Tibial artery (tissue), 4 donors: ENCODE measurements around the gene RPL11.
A peak's percentile ranks its signal among the peaks of the same experiment; 100 is the strongest.

Source experiments
- DNase-seq, 2 donors: peaks; one replicate each; pipeline ENCODE4 v3.0.0-alpha.2; 2019
- H3K27ac ChIP-seq, 2 donors: fragments of 200-600 bp; sonication (generic) in 1 of 2; 1 replicate in 1 of 2; 2 replicates in 1 of 2; pipeline ENCODE4 v1.5.1; 2018 to 2019; ENCODE audit warnings: mild to moderate bottlenecking in 1 of 2
- H3K27me3 ChIP-seq, 2 donors: fragments of 200-600 bp; sonication (generic) in 1 of 2; one replicate each; pipeline versions ENCODE4 v1.5.1 to v1.6.0; 2016 to 2019
- H3K36me3 ChIP-seq, 3 donors: fragments of 200-600 bp; sonication (generic) in 2 of 3; one replicate each; pipeline ENCODE4 v1.5.1; 2016 to 2019; ENCODE audit warnings: mild to moderate bottlenecking in 2 of 3
- H3K4me1 ChIP-seq, 4 donors: fragments of 200-600 bp; sonication (generic) in 2 of 4; 1 replicate in 3 of 4; 2 replicates in 1 of 4; pipeline ENCODE4 v1.5.1; 2016 to 2019
- H3K4me3 ChIP-seq, 2 donors: fragments of 200-600 bp; sonication (generic) in 1 of 2; 1 replicate in 1 of 2; 2 replicates in 1 of 2; pipeline ENCODE4 v1.5.1; 2018 to 2019; ENCODE audit warnings: mild to moderate bottlenecking in 2 of 2
- H3K9me3 ChIP-seq, 3 donors: fragments of 200-600 bp; sonication (generic) in 1 of 3; one replicate each; pipeline ENCODE4 v1.5.1; 2016 to 2019
- intact Hi-C: fragments of 100-400 bp; cut with DNase I; formaldehyde crosslinking; loops from one replicate; pipeline ENCODE4 v1.15.0; 2023; ENCODE audit warnings: low total_unique reads
- TF ChIP-seq, protein P1 (sequence below), 2 experiments: fragments of 200-600 bp in 1 of 2; fragments of 450-650 bp in 1 of 2; IDR thresholded peaks; one replicate each; pipeline ENCODE4 v1.5.1; 2017 to 2019; ENCODE audit warnings: antibody characterized with exemption in 2 of 2, mild to moderate bottlenecking in 1 of 2, moderate library complexity in 1 of 2

Gene RPL11

DNA sequence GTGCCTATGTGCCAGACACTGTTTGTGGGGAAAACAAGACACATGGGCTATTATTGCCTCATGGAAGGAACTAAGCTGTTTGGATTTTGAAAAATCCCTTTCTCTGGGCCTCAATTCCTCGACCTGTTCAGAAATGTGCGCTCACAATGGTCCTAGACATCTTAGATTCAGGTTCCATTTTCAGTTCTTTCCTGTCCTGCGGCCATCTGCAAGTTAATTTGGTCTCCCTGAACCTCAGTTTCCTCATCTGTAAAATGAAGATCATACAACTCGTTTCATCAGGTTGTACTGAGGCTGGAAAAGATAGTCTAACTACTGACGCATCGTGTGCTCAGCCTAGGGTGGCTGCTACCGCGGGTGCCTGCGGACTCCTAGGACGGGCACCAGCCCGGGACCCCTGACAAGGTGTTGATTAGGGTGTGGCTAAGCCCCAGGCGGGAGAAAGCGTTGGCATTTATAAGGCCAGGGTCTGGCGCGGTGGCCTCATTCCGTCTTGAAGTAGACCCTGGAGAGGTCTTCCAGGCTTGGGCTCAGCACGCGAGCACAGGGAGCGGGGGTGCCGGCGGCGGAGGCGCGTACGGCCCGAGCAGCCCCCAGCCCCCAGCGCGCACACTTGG, 51.2 kb downstream of the RPL11 start:
- Histone ChIP-seq H3K36me3 (no peaks in the 10 kb centered on the region), H3K4me3 (peak overlapping the region; percentile 94 to 98), H3K27me3 (no peaks in the 10 kb centered on the region), H3K27ac (peak overlapping the region; percentile 95), H3K9me3 (no peaks in the 10 kb centered on the region), H3K4me1 (peaks cover 0 to 41% (median 20%) of the 10 kb centered on the region in 4 donors)
- peak; percentile 27 to 65 for DNase-seq
- TF ChIP-seq, protein P1, sequence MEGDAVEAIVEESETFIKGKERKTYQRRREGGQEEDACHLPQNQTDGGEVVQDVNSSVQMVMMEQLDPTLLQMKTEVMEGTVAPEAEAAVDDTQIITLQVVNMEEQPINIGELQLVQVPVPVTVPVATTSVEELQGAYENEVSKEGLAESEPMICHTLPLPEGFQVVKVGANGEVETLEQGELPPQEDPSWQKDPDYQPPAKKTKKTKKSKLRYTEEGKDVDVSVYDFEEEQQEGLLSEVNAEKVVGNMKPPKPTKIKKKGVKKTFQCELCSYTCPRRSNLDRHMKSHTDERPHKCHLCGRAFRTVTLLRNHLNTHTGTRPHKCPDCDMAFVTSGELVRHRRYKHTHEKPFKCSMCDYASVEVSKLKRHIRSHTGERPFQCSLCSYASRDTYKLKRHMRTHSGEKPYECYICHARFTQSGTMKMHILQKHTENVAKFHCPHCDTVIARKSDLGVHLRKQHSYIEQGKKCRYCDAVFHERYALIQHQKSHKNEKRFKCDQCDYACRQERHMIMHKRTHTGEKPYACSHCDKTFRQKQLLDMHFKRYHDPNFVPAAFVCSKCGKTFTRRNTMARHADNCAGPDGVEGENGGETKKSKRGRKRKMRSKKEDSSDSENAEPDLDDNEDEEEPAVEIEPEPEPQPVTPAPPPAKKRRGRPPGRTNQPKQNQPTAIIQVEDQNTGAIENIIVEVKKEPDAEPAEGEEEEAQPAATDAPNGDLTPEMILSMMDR (IDR thresholded peaks at IDR 0.05), result no peak
- intact Hi-C loops, result no loop called here

DNA sequence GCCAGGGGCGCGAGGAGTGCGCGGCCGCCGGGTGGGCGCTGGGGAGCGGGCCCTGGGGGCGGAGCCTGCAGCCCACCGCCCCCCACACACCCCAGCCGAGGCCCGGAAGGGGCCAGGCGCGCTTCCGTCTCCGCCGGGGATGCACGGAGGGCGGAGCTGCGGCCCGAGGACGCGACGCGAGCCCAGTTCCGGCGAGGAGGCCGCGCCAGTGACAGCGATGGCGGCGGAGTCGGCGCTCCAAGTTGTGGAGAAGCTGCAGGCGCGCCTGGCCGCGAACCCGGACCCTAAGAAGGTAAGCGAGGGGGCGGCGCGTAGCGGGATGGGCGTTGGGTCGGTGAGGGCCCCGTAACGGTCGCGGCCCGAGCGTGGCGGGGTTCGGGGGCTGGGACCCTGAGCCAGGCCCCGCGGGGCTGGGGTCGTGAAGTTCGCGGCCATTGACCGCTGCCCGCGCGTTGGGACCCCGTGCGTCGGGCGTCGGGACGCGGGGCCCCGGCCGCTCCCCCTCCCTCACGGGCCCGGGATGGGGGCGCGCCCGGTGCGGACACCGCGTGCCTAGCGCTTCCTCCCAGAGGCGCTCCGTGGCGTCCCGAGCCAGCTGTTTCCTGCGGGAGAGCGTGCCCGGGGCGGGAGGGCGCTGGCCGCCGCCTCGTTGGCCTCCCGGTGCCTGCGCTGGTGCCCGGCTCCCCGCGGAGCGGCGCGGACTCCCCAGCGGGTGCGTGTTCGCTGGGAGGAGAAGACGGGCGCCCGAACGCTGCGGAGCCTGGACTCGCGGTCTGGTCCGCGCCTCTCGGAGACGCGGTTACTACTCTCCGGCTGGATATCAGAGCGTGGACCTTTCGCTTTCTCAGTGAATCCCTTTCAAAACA, 51.9 kb downstream of the RPL11 start, which contains the start of gene ELOA:
ELOA (plus strand) TSS at position 185 of the 866 bp plus-strand sequence; CDS start at position 218, 33 bp downstream.
- Histone ChIP-seq H3K9me3 (no peaks in the 10 kb centered on the region), H3K4me3 (peak within 1 kb of the TSS; percentile 94 to 98), H3K36me3 (no peaks in the 10 kb centered on the region), H3K27ac (peak within 1 kb of the TSS; percentile 95), H3K4me1 (peaks cover 0 to 41% (median 21%) of the 10 kb centered on the region in 4 donors), H3K27me3 (no peaks in the 10 kb centered on the region)
- DNase-seq, result peak; percentile 60 to 85
- intact Hi-C loops, result no loop called here
- TF ChIP-seq, protein P1 (IDR thresholded peaks at IDR 0.05), result no peak

DNA sequence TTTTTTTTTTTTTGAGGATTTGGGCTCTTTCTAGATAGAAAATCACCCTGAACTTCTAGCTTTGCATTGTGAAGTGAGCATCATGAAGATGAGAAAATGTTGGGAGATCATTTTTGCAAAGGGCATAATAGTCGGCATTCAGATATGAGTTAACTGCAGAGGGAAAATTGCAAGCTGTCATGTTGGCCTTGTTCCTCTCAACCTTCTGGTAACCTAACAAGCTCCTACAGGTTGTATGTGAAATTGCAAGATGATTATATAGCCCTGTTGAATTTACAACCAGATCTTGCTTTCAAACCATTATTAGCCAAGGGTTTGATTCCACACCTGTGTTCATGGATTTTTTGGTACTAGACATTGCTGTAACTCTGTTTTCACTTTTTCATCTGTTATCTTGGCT, 53.9 kb downstream of the RPL11 start:
- intact Hi-C loops, result no loop called here
- H3K4me3 ChIP-seq, result no peak overlapping the region
- DNase-seq, result no peak
- H3K36me3 ChIP-seq, result peaks cover 4 to 5% (median 5%) of the 10 kb centered on the region in 3 donors
- peaks cover 0 to 41% (median 21%) of the 10 kb centered on the region in 4 donors for H3K4me1 ChIP-seq
- TF ChIP-seq, protein P1 (IDR thresholded peaks at IDR 0.05), result no peak
- no peak overlapping the region for H3K27ac ChIP-seq
- no peaks in the 10 kb centered on the region for H3K27me3 ChIP-seq
- no peaks in the 10 kb centered on the region for H3K9me3 ChIP-seq
